ENCODE measurements around the gene OPALIN. TPM values are rescaled to one million over a fixed set of nuclear protein-coding genes. Genes with fewer than 3 reads are reported as not detected.

The OPALIN gene
- not detected in 2 replicates for total RNA-seq (2011; cell fraction: chromatin; rRNA removed; ENCODE audit: low replicate concordance)
- total RNA-seq (2011; cell fraction: nucleolus; rRNA removed) = not detected in 2 replicates
- total RNA-seq (2011; cell fraction: nucleoplasm; rRNA removed) = not detected in 2 replicates
- total RNA-seq (2014; rRNA removed) = not detected in 2 replicates
- not detected in 2 replicates for total RNA-seq (2014; rRNA removed; fragmentation: Illumina TruSeq; extraction: Trizol)
- not detected in 2 replicates for total RNA-seq (2015; rRNA removed; fragmentation: Illumina TruSeq; extraction: Trizol)
- not detected in 2 replicates for total RNA-seq (2021)
- not detected in 2 replicates for polyA plus RNA-seq (2011; rRNA removed)
- polyA plus RNA-seq (2011; cell fraction: cytosol; rRNA removed) = not detected in 2 replicates
- not detected in 2 replicates for polyA plus RNA-seq (2011; cell fraction: nucleus; rRNA removed)
- not detected in 2 replicates for polyA plus RNA-seq (2012)
- polyA plus RNA-seq (2014; fragmentation: Illumina TruSeq; extraction: Trizol) = not detected in 2 replicates
- polyA plus RNA-seq (2014; fragmentation: Nextera tagmentation; extraction: Ambion mirVana) = not detected
- not detected in 2 replicates for polyA plus RNA-seq (2014; rRNA removed)
- not detected in 2 replicates for polyA minus RNA-seq (2011; rRNA and poly(A)+ RNA removed)
- not detected in 2 replicates for polyA minus RNA-seq (2011; cell fraction: cytosol; rRNA and poly(A)+ RNA removed)
- not detected in 2 replicates for polyA minus RNA-seq (2011; cell fraction: nucleus; rRNA and poly(A)+ RNA removed)
- Bru-seq, nascent RNA = not detected
- percentile 6 among the genes with signal in this experiment for BruChase-seq, experiment 1, labeled RNA remaining after a 2-hour chase
- BruChase-seq, experiment 2, labeled RNA remaining after a 6-hour chase = not detected
- long read RNA-seq, experiment 1 = 0 reads
- long read RNA-seq, experiment 2 = 0 reads
- long read RNA-seq, experiment 3 = 0 reads

GRCh38 chr10:96358851-96359540, at the start of gene OPALIN:
OPALIN (minus strand) TSS chr10:96359002; CDS start chr10:96358896, 106 bp downstream.
- no peaks in the 10 kb centered on the region for H3K79me2 ChIP-seq (ENCODE audit: control insufficient read depth, insufficient read depth, low read length)
- H3K27ac ChIP-seq (ENCODE audit: extremely low read depth, low read depth, low read length) = no peak within 1 kb of the TSS
- no peak within 1 kb of the TSS for H3K9ac ChIP-seq (ENCODE audit: insufficient read depth in 1 of 2, low read depth in 2 of 2, low read length in 2 of 2)
- intact Hi-C loops (cut with micrococcal nuclease) = no loop called here
- ChIA-PET POLR2A (interaction anchor here (0.6 to 0.7 kb wide), 2 partner anchors 396 to 849 kb away, joined by 3 read pairs; no protein-coding TSS in a partner anchor), CTCF (ENCODE audit: low intra/inter-chr PET ratio) (no interaction called here)
- TF ChIP-seq PRDM10 (IDR thresholded peaks at IDR 0.05; ENCODE audit: partially characterized antibody) = no peak
- TF ChIP-seq ZNF12 (CRISPR knock-in tag; IDR thresholded peaks at IDR 0.05) = no peak
- TF ChIP-seq NFYB (IDR thresholded peaks at IDR 0.05; ENCODE audit: extremely low read depth, insufficient read length) = no peak
- TF ChIP-seq ZNF76 (CRISPR knock-in tag; IDR thresholded peaks at IDR 0.05; ENCODE audit: borderline replicate concordance) = no peak
- no peak for TF ChIP-seq KLF13 (tag; IDR thresholded peaks at IDR 0.05; ENCODE audit: borderline replicate concordance, low read depth)
- no peak for TF ChIP-seq ZNF143 (CRISPR knock-in tag; IDR thresholded peaks at IDR 0.05)
- H3K27me3 ChIP-seq (ENCODE audit: control insufficient read depth in 2 of 2, insufficient read depth in 2 of 2, low read length in 2 of 2) = peaks cover 0 to 25% of the 10 kb centered on the region in 2 experiments; a peak in 2 of 5 replicates
- ATAC-seq = no peak
- no TSS peak for BruUV-seq (replicated peaks)
- no peaks in the 10 kb centered on the region for H3K9me3 ChIP-seq (replicated peaks; ENCODE audit: control insufficient read depth, insufficient read depth, low read depth, low read length)
- no peaks in the 10 kb centered on the region for H3K9me1 ChIP-seq (ENCODE audit: control insufficient read depth, insufficient read depth, low read length)
- no peak for FAIRE-seq
- no peaks in the 10 kb centered on the region for H3K36me3 ChIP-seq (ENCODE audit: control insufficient read depth, insufficient read depth, low read length)
- H2AFZ ChIP-seq (ENCODE audit: low read depth, low read length) = no peak within 1 kb of the TSS
- no peak within 1 kb of the TSS for H3K4me3 ChIP-seq
- 0% methylated on average over 6 of the region's 7 CpGs for WGBS (ENCODE audit: insufficient coverage, low coverage, missing lambda C conversion rate)
- H3K4me2 ChIP-seq (ENCODE audit: insufficient read depth, low read length) = no peak within 1 kb of the TSS
- no peak for DNase-seq (ENCODE audit: extremely low read depth in 1 of 4, low spot score in 3 of 4)
- no peaks in the 10 kb centered on the region for H4K20me1 ChIP-seq (replicated peaks; ENCODE audit: control insufficient read depth, insufficient read depth, low read length)
- H3K4me1 ChIP-seq (replicated peaks in 1 of 2; ENCODE audit: control insufficient read depth in 2 of 2, insufficient read depth in 2 of 2, low read length in 2 of 2) = no peaks in the 10 kb centered on the region
- in situ Hi-C loops (cut with MboI) = no loop called here

Measured in K562 (cell line).